HG02973 (cell line): ENCODE data around the gene ZNF467.

Experiments
- ATAC-seq: cut with Tn5 transposase; IDR thresholded peaks from one replicate; pipeline ENCODE4 v1.9.1; 2021; ENCODE audit warnings: moderate library complexity; ENCODE audit not compliant: unreplicated experiment

The ZNF467 gene

GRCh38 chr7:149716007-149716931 lies 57.1 kb downstream of the ZNF467 start:
- no peak for ATAC-seq

- ATAC-seq, result no peak
Measured at GRCh38 chr7:149715476-149715875, 57.9 kb downstream of the ZNF467 start.

DNA sequence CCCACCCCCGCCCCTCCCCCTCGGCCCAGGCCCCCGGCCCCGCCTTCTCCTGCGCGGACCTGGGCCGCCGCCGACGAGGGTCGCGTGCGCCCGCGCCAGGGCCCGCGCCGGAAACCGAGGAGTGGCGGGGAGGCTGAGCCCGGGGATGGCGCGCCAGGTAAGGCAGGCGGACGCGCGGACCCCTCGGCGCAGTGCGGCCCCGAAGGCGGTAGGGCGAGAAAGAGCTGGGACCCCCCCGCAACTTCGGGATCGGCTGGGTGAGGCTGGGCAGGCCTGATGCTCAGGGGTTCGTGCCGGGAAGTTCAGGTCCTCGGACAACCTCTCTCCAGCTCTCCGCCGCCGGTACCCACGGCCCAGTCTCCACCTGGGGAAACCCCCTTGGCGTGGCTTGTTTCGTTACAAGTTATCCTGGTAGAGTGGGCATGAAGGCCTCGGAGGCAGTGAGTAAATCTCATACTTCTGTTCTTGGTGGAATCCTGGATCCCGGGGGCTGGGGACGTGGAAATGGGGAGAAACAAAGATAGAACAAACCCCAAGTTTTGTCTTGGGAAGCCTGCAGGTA lies 58.4 kb downstream of the ZNF467 start:
- ATAC-seq, result peak; percentile 17
